Measurements from ENCODE around the gene TNIP3. TPM values are rescaled to one million over a fixed set of nuclear protein-coding genes. Genes with fewer than 3 reads are reported as not detected.
"Not testable (repeated sequence)": the region's sequence is repeated elsewhere in the genome, so short reads cannot be mapped to it uniquely, and the experiment has no call there.

Gene TNIP3, protein sequence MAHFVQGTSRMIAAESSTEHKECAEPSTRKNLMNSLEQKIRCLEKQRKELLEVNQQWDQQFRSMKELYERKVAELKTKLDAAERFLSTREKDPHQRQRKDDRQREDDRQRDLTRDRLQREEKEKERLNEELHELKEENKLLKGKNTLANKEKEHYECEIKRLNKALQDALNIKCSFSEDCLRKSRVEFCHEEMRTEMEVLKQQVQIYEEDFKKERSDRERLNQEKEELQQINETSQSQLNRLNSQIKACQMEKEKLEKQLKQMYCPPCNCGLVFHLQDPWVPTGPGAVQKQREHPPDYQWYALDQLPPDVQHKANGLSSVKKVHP
- total RNA-seq, result 1 to 10 TPM in 6 of 7 donors, under 1 TPM in 1; 0.79 to 3.8 (median 1.7) TPM
- polyA plus RNA-seq, result under 1 TPM; 0.24 to 0.35 (median 0.26) TPM
- long read RNA-seq, donor 1, result 0 reads
- long read RNA-seq, donor 2, result 0 reads

DNA sequence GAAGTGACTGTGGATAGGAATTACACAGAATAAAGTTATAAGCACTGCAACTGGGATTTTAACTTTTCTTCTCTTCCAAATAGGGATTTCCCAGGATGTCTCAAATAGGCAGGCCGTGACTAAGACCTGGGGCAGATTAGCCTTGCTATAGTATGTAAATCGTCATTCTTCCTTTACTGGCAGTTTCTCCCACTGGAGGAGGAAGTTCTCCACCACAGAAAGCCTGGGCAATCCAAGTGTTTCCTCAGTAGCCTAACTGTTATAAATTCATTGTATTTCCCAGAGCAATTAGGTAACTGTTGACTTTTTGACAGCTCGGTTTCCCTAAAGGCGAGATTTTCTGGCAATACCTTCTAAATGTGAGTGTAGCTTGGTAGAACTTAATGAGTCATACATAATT, at the start of gene TNIP3:
Gene TNIP3, minus strand, starts transcription at position 31 of the 400 bp plus-strand sequence. CDS start 196 bp downstream, outside the sequence.
- Histone ChIP-seq H3K36me3 (no peaks in the 10 kb centered on the region), H3K4me3 (no peak within 1 kb of the TSS), H3K27ac (no peak within 1 kb of the TSS), H3K4me1 (peaks cover 0 to 22% (median 0%) of the 10 kb centered on the region in 6 donors), H3K27me3 (replicated peaks in 1 of 7) (no peaks in the 10 kb centered on the region), H3K9me3 (no peaks in the 10 kb centered on the region)
- 39 to 72% (median 54%) methylated on average over 4 of the region's 4 CpGs for WGBS, 5 donors
- intact Hi-C loops (cut with DNase I; ENCODE audit: low total_unique reads), result no loop called here
- DNase-seq, result no peak
- TF ChIP-seq POLR2A (IDR thresholded peaks at IDR 0.05) (no peak), POLR2AphosphoS5 (IDR thresholded peaks at IDR 0.05) (no peak)
- TF ChIP-seq, protein P1, sequence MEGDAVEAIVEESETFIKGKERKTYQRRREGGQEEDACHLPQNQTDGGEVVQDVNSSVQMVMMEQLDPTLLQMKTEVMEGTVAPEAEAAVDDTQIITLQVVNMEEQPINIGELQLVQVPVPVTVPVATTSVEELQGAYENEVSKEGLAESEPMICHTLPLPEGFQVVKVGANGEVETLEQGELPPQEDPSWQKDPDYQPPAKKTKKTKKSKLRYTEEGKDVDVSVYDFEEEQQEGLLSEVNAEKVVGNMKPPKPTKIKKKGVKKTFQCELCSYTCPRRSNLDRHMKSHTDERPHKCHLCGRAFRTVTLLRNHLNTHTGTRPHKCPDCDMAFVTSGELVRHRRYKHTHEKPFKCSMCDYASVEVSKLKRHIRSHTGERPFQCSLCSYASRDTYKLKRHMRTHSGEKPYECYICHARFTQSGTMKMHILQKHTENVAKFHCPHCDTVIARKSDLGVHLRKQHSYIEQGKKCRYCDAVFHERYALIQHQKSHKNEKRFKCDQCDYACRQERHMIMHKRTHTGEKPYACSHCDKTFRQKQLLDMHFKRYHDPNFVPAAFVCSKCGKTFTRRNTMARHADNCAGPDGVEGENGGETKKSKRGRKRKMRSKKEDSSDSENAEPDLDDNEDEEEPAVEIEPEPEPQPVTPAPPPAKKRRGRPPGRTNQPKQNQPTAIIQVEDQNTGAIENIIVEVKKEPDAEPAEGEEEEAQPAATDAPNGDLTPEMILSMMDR (IDR thresholded peaks at IDR 0.05 in 8 of 11, conservative IDR thresholded peaks at IDR 0.05 in 3 of 11), result no peak

DNA sequence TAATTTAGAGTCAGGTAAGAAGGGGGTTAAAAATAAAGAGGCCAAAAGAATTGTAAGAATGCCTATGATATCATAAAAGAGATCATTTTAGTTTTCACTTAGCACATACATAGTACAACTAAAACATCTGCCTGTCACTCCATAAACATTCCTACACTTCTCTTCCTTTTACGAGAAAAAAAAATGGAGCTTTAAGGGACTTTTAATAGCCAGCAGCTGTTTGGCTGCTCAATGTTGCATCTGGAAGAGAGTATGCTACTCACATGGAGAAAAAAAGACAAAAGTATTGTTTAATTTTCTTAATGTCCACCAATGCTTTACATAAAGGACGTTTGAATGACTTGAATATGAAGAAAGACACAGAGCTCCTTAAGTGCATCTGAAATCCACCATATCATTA, 48.7 kb upstream of the TNIP3 start:
- no peak overlapping the region for H3K4me3 ChIP-seq
- H3K9me3 ChIP-seq, result peaks cover 0 to 5% (median 0%) of the 10 kb centered on the region in 8 donors
- no peak for TF ChIP-seq POLR2AphosphoS5 (IDR thresholded peaks at IDR 0.05)
- no peaks in the 10 kb centered on the region for H3K36me3 ChIP-seq
- DNase-seq, result no peak
- 57 to 78% (median 68%) methylated on average over 2 of the region's 2 CpGs for WGBS, 5 donors
- H3K4me1 ChIP-seq, result peaks cover 0 to 4% (median 0%) of the 10 kb centered on the region in 6 donors
- H3K27me3 ChIP-seq (replicated peaks in 1 of 7), result no peaks in the 10 kb centered on the region
- intact Hi-C loops (cut with DNase I; ENCODE audit: low total_unique reads), result no loop called here
- H3K27ac ChIP-seq, result no peak overlapping the region

DNA sequence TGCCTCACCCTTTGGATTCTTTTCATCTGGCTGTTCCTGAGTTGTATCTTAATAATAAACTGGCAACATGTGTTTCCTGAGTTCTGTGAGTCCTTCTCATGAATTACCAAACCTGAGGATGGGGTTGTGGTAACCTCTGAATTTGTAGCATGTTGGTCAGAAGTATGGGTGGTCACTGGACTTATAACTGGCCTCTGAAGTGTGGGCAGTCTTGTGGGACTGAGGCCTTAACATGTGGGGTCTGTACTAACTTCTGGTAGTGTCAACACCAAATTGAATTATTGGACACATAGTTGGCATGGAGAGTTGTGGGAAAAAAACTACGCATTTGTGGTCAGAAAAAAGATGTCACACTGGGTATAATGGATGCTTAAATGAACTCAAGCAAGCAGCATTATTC, 45.0 kb upstream of the TNIP3 start:
- TF ChIP-seq POLR2AphosphoS5 (IDR thresholded peaks at IDR 0.05) (no peak), POLR2A (IDR thresholded peaks at IDR 0.05) (no peak)
- TF ChIP-seq, protein P1 (IDR thresholded peaks at IDR 0.05 in 8 of 11, conservative IDR thresholded peaks at IDR 0.05 in 3 of 11), result no peak
- H3K4me1 ChIP-seq, result no peaks in the 10 kb centered on the region
- 85 to 100% (median 92%) methylated on average over 1 of the region's 1 CpG for WGBS, 5 donors
- peaks cover 0 to 5% (median 0%) of the 10 kb centered on the region in 8 donors for H3K9me3 ChIP-seq
- no peaks in the 10 kb centered on the region for H3K27me3 ChIP-seq (replicated peaks in 1 of 7)
- no peaks in the 10 kb centered on the region for H3K36me3 ChIP-seq
- no peak overlapping the region for H3K4me3 ChIP-seq
- no peak for DNase-seq
- no peak overlapping the region for H3K27ac ChIP-seq
- intact Hi-C loops (cut with DNase I; ENCODE audit: low total_unique reads), result no loop called here

DNA sequence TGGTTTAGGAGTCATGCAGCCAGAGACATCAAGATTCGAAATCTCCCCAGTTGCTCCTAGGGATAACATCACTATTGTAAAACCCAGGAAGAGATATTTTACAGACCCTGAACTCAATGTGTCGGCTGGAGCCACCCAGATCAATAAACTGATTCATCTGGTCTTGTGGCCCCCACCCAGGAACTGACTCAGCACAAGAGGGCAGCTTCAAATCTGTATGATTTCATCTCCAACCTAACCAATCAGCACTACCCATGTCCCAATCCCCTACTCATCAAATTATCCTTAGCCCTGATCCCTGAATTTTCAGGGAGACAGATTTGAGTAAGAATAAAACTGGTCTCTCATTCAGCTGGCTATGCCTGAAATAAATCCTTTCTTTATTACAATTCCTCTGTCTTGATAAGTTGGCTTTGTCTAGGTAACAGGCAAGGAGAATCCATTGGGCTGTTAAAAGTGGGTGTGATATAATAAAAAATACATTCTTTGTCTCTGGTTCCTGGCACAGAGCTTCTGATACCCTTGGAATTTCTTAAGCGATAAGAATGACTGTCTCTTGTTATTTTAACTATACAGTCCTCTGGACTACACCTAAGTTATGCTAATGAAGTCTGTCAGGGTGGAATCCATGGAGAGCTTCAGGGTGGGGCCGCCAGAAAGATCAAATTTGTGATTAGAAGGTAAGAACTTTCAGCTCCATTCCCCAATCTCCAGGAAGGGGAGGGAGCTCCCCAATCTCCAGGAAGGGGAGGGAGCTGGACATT, 44.3 kb upstream of the TNIP3 start:
- Histone ChIP-seq H3K36me3 (no peaks in the 10 kb centered on the region), H3K27me3 (replicated peaks in 1 of 7) (no peaks in the 10 kb centered on the region), H3K4me3 (no peak overlapping the region), H3K27ac (no peak overlapping the region), H3K9me3 (peaks cover 0 to 5% (median 0%) of the 10 kb centered on the region in 8 donors), H3K4me1 (no peaks in the 10 kb centered on the region)
- intact Hi-C loops (cut with DNase I; ENCODE audit: low total_unique reads), result no loop called here
- TF ChIP-seq, protein P1 (IDR thresholded peaks at IDR 0.05 in 8 of 11, conservative IDR thresholded peaks at IDR 0.05 in 3 of 11), result no peak
- TF ChIP-seq POLR2AphosphoS5 (IDR thresholded peaks at IDR 0.05) (no peak), POLR2A (IDR thresholded peaks at IDR 0.05) (no peak)
- 87 to 94% (median 93%) methylated on average over 4 of the region's 4 CpGs for WGBS, 5 donors
- no peak for DNase-seq

DNA sequence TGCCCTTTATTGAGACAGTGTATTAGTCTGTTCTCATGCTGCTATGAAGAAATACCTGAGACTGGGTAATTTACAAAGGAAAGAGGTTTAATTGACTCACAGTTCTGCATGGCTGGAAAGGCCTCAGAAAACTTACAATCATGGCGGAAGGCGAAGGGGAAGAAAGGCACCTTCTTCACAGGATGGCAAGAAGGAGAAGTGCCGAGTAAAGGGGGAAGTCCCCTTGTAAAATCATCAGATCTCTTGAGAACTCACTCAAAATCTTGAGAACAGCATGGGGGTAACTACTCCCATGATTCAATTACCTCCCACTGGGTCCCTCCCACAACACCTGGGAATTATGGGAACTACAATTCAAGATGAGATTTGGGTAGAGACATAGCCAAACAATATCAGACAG, 41.7 kb upstream of the TNIP3 start:
- DNase-seq; H3K4me3 ChIP-seq; H3K36me3 ChIP-seq; H3K4me1 ChIP-seq; H3K27ac ChIP-seq; intact Hi-C loops (cut with DNase I; ENCODE audit: low total_unique reads); H3K9me3 ChIP-seq; H3K27me3 ChIP-seq (replicated peaks in 1 of 7): not testable (repeated sequence)
- WGBS, 5 donors, result 47 to 77% (median 62%) methylated on average over 3 of the region's 3 CpGs
